CD4-positive, alpha-beta T cell treated with Interleukin-4 for 4 hours (primary cell): ENCODE measurements around the gene CTTN.
"Not testable (repeated sequence)": the region's sequence is repeated elsewhere in the genome, so short reads cannot be mapped to it uniquely, and the experiment has no call there.

Experiments used
- DNase-seq: peaks from one replicate; pipeline ENCODE4 v3.0.0-alpha.2; 2020

The CTTN gene

DNA sequence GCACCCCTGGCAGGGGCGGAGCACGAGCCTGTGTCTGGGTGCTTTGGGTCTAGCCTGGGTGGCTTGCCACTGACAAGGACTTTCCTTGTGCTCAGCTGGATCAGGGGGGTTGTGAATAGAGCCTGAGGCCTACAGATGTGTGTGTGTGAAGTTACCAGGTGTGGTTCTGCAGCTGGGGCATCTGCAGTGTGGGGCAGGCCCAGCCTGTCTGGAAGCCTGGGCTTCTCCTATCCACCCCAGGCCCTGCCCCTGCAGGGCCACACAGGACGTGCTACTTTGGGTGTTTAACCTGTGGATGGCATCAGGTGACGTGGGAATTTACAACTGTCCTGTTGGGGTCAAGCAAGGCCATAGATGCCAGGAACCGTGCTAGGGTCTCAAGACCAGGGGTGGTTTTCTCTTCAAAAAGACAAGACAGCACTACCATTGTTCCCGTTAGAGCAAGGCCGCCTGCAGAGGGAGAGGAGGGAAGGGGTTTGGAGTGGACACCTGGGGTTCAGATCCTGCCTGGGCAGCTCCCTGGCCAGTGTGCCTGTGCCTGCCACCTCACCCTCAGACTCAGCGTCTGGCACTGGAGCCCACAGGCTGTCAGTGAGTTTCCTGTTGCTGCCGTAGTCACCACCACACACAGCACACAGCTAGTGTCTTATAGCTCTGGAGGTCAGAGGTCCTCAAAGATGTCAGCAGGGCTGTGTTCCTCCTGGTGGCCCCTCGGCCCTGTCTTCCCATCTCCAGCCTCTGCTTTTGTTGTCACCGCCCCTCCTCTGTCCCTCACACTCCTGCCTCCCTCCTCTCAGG, 31.6 kb downstream of the CTTN start:
- DNase-seq: no peak

DNA sequence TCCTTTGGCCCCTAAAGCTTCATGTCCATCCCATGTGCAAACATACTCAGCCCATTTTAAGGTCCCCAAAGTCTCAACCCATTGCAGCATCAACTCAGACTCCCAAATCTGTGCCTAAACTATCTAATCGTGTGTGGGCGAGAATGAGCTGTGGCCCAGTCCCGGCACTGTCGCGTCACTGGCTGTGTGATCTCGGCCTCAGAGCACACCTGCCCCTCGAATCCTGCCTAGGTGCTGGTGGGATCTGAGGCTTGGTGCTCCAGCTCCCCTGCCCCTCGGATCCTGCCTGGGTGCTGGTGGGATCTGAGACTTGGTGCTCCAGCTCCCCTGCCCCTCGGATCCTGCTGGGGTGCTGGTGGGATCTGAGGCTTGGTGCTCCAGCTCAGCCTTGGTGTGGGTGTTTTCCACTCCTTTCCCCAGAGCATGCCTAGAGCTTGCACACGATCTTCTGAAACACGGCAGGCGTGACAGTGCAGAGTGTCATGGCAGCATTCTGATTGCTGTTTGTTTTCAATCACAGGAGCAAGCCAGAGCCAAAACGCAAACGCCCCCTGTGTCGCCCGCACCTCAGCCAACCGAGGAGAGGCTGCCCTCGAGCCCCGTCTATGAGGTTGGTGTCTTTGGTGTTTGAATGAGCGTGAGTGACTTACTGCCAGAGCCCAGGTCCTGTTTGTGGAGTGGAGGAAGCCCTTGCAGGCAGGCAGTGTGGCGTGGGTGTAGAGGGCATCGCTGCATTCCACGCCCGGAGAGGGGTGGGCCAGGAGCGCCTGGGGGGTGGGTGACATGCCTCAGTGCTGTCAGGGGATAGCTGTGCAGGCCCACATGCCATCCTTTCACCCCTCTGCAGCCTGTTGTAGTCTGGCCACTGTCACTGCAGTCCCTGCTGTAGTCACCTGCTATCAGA, 32.6 kb downstream of the CTTN start:
- no peak for DNase-seq

- no peak for DNase-seq
These were observed 33.3 kb downstream of the CTTN start for GRCh38 chr11:70431611-70432010.

GRCh38 chr11:70432065-70432464, 33.7 kb downstream of the CTTN start:
- no peak for DNase-seq

DNA sequence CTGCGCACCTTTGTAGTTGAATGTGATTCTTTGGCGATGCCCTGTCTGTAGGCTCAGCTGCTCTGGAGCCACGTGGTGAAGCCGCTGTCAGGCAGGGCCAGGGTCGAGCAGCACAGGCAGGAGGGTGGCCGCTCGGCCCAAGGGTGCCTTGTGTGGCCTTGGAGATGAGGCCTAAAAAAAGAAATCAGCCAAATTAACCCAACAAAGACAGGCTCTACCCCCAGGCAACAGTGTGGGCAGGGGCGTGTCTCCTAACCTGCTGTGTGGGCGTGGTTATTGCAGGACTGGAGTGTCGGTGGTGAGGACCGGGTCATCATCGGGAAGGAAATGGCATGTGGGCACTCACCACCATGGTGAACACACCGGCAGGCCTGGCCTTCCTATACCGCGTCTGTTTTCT, 34.3 kb downstream of the CTTN start:
- DNase-seq: no peak

- DNase-seq: no peak
These were observed 34.7 kb downstream of the CTTN start for GRCh38 chr11:70433038-70433437.

DNA sequence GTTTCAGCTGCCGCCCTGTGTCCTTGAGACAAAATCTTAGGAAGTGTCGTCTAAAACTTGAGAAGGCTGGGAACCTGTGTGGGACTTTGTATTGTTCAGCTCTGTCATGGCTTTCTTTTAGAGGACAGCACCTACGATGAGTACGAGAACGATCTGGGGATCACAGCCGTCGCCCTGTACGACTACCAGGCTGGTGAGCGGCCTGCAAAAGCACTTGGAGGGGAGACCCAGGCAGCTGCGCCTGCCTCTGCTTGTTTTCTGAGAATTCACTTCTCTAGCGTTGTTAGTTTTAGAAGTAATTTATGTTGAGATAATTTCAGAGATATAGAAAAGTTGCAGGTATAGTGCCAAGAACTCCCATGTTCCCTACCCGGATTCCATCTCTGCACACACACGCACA, 35.2 kb downstream of the CTTN start:
- DNase-seq: no peak

DNA sequence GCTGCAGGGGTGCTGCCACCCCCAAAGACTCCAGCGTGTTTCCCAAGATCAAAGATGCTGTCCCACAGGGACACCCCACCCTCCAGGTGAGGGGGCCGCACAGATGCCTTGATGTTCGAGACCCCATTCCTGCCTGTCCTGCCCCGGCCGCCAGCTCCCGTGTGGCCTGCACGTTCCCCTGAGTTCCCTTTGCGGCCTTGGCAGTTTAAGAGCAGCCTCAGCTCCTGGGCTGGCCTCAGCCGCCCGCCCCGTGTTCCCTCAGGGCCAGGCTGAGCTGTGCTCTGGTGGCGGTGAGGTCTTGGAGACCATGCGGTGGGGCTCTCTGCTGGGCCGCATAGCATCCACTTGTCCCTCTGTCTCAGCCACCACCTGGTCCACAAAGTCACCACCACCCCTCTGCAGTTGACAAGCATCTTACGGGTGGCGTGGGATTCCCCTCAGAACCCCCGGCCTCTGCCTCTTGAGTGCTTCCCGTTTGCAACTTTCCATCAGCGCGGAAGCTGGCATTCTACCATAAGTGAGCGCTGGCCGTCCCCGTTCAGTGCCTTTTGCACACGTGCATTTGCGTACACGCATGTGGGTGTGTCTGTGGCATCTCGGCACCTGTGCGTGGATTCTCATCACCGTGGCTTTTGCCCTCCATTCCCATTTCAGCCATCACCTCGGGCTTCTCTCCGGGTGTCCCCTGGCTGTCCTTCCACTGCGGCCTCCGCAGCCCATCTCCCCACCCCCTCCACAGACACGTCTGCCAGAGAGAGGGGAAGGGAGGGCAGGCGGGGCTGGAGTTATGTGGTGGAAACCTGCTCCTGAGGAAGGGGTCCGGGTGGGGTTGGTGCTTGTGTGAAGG, 35.9 kb downstream of the CTTN start:
- DNase-seq: no peak

- no peak for DNase-seq
These were observed 36.5 kb downstream of the CTTN start for GRCh38 chr11:70434813-70435278.

- DNase-seq: no peak
These were observed 37.0 kb downstream of the CTTN start for GRCh38 chr11:70435361-70435760.

DNA sequence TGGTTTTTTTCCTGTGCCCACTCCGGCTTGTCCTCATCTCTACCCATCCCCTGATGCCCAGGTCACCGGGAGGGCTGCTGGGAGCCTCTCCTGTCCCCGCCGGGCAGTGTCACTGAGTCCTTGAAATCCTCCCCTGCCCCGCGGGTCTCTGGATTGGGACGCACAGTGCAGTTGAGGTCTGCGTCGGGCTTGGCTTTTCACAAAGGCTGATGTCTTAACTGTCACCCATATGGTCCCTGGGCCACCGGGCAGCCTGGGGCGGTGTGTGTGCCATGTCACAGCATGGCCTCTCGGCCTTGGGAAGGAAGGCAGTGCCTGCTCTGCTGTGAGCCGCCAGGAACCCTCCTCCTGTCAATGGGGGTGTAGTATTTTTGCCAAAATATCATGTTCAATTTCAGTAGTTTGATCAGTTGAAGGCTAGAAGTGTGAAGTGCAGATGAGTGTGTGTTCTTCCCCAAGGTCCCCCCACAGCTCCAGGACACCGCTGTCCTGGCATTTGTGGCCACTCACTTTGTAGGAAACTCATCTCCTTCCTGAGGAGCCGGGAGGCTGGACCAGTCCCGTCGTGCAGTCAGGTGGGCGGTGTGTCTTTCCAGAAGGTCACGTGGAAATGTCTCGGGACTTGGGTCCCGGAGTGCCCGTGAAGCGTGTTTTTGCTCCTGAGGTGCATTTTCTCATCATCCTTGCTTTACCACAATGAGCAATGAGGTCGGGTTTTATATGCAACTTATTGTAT, 37.6 kb downstream of the CTTN start:
- DNase-seq: no peak

DNA sequence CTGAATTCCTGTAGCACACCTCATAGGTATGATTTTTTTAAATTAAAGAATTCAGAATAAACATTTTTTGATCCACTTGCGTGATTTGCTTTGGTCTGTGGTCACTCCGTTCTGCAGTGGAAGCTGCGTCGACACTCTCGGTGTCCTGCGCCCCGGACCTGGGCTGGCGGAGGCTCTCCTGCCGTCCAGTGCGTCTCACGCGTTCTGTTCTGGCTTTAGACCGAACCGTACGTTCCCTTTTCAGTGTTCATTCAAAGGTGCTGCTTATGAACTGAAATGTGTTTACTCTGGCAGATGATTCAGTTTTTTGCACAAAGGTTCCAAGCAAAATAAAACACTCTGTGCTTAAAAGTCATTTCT, 38.2 kb downstream of the CTTN start:
- DNase-seq: no peak

- no peak for DNase-seq
These were observed 38.9 kb downstream of the CTTN start for GRCh38 chr11:70437111-70437784.

GRCh38 chr11:70440206-70440605, 41.9 kb downstream of the CTTN start:
- DNase-seq: no peak

DNA sequence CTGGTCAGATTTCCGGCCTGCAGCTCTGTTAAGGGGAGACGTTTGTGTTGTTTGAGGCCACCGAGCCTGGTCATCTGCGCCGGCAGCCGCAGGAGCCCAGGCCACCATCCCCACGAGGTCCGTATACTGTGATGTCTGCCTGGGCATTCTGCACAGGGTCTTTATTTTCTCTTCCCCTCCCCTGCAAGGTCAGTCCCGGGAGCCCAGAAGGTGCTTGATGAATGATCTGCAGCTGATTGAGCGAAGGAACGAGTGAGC, 45.4 kb downstream of the CTTN start:
- DNase-seq: no peak

GRCh38 chr11:70445091-70445490, 46.8 kb downstream of the CTTN start:
- no peak for DNase-seq

GRCh38 chr11:70445605-70446004, 47.3 kb downstream of the CTTN start:
- DNase-seq: no peak

GRCh38 chr11:70448983-70449567, 50.7 kb downstream of the CTTN start:
- DNase-seq: no peak

- DNase-seq: no peak
These were observed 56.0 kb downstream of the CTTN start for GRCh38 chr11:70454197-70454767.

DNA sequence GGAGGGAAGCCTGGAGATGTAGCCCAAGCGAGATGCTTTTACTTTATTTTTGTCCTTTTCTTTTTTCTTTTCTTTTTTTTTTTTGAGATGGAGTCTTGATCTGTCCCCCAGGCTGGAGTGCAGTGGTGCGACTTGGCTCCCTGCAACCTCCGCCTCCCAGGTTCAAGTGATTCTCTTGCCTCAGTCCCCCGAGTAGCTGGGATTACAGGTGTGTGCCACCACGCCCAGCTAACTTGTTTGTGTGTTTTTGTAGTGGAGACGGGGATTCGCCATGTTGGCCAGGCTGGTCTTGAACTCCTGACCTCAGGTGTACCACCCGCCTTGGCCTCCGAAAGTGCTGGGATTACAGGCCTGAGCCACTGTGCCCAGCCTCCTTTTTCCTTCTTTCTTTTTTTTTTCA, 56.5 kb downstream of the CTTN start:
- not testable (repeated sequence) for DNase-seq

- no peak for DNase-seq
These were observed 57.0 kb downstream of the CTTN start for GRCh38 chr11:70455354-70455753.
